Suppressor macrophage treated with lipopolysaccharide for 4 hours (primary cell): ENCODE results near the gene LCTL.
"Not testable (repeated sequence)": the region's sequence is repeated elsewhere in the genome, so short reads cannot be mapped to it uniquely, and the experiment has no call there.

Experiments used
- DNase-seq: peaks from one replicate; pipeline ENCODE4 v3.0.0-alpha.2; 2020

Gene LCTL

DNA sequence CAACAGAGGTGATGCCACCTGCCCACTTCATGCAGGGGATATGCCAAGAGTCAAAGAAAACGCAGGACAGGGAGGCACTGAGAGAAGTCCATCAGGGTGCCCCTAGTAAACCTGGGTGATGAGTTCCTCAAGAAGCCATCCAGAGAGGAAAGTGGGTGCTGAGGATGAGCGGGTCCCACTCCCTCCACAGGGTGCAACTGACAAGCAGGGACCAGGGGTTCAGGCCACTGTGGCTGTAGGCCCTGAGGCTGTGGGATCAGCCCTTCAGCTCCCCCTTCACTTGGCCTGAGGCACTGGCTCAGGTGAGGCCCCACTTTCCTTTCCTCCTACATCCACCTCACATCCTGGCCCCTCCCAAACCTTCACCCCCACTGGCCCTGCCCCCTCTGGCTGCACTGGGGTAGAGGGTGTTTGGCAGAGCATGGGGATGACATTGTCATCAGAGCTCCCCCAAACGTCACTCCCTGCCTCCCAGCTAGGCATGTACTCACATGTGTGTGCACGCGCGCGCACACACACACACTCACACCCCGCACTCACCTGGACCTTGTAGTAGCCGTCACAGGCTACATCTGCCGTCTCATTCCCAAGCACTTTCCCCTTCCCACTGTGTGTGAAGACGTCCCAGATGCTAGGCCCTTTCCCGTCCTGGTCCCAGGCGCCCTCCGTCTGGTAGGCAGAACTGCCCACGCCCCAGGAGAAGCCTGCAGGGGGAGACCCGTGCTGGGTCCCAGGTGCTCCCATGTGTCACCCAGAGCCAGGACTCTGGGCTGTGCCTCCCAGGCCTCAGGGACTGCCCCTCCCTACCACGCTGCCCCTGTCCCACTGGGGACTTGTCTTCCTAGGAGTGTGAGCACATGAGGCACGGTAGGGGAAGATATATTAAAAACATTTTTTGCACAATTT, 1.4 kb downstream of the LCTL start:
- no peak for DNase-seq

DNA sequence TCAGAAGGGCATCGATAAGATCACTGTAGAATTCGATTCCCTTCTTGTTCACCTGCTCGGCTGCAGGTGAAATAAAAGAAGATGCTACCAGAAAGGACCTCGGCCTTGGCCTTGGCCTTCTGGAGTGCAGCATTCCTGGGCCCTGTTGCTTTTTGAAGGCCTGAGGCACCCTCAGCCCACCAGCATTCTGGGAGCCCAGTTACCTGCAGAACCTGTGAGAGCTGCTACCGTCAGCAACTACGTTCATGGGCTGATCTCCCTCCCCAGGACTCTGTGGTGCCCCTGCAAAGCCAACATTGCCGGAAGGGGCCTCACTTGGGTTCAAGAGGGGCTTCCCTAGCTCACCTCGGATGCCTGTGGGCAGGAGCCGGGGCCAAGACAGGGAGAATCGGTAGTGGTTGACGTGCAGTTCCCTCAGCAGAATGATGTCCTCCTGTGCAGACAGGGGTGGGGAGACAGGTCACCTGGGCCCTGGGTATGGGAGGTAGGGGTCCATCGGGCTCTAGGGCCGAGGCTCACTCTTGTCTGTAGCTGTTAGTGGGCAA, 2.2 kb downstream of the LCTL start:
- DNase-seq = no peak

DNA sequence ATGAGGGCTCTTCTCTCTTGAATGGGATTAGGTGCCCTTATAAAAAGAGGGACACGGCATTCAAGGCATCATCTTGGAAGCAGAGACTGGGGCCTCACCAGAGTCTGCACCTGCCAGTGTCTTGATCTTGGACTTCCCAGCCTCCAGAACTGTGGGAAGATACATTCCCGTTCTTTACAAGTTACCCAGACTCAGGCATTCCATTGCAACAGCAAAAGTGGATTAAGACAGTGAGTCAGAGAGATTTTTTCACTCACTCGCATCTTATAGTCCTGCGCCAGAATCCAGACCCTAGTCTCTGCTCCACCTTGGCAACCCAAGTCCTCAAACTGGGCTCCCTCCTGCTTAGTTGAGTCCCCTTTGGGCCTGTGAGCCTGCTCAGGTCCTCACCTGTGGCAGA, 2.7 kb downstream of the LCTL start:
- DNase-seq = no peak

DNA sequence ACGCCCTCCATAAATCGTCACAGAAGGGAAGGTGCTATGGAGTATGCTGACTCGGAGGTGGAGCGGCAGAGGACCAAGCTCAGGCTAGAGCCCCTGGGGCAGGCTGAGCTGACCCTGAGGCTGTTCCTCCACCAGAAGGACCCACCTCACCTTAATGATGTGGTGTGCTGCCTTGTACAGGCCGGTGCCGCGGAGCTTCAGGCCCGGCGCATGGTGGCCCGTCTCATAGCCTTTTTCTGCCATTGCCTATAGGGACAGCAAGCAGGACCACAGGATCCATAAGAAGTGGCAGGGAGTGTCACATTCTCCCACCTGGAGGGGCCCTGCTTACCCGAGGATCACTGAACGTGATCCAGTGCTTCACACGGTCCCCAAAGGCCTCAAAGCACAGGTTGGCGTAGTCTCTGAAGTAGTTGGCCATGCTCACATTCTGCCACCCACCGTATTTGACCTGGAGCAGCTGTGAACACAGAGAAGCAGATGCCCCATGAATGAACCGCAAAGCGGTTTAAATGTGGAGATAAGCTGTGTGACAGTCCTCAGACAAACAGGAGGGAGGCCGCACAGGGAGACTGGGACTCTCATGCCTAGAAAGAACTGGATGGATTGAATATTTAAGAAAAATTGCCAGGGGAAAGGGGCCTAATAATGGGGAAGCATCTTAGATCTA, 4.8 kb downstream of the LCTL start:
- no peak for DNase-seq

DNA sequence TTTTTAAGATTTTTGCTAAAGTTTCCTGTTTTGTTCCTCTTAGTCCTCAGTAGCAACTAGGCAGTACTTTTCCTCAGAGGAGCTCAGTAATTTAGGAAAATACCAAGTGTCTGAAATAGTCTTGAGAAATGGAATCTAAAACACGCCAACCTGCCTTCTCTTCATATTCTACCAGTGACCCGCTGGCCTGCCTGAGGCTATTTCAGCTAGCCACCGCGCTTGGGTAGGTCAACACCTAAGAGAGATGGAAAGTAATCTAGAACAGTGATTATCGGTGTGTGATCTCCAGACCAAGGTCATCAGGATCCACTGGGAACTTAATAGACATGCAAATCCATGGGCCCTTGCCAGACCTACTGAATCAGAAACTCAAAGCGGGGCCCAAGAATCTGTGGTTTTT, 7.5 kb downstream of the LCTL start:
- no peak for DNase-seq

DNA sequence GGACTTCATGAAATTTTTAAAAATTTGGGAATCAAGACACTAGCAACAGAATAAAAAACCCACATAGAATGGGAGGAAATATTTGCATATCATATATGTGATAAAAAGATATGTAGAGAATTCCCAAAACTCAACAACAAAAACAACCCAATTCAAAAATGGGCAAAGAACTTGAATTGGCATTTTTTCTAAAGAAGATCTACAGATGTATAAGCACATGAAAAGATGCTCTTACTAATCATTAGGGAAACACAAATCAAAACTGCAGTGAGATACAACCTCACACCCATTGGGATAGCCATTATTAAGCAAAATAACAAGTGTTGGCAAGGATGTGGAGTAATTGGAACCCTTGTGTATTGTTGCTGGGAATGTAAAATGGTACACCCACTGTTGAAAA, 10.1 kb downstream of the LCTL start:
- no peak for DNase-seq

DNA sequence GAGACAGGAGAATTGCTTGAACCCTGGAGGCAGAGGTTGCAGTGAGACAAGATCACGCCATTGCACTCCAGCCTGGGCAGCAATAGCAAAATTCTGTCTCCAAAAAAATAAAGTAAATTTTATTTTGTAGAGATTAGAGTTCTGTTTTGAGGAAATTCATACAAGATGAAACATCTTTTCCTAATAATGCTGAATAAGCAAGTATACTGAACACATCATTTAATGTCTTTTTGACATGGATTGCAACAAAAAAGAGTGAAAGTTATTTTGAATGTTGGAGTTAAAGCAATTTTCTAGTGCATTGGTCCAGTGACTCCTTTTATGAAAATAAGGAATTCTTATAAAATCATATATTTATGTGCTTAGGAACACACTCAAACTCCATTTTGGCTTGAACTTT, 20.5 kb downstream of the LCTL start:
- no peak for DNase-seq

DNA sequence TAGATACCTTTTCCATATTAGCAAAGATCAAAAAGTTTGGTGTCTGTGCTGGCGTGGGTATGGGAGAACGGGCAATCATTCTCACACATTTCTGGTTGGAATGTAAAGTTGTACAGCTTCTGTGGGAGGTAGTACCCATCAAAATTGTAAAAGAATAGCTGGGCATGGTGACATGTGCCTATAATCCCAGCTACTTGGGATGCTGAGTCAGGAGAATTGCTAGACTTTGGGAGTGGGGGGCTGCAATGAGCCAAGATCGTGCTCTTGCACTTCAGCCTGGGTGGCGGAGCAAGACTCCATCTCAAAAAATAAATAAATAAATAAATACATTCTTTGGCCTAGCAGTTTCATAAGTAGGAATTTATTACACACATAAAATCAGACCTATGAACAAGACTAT, 22.9 kb downstream of the LCTL start:
- DNase-seq = no peak

DNA sequence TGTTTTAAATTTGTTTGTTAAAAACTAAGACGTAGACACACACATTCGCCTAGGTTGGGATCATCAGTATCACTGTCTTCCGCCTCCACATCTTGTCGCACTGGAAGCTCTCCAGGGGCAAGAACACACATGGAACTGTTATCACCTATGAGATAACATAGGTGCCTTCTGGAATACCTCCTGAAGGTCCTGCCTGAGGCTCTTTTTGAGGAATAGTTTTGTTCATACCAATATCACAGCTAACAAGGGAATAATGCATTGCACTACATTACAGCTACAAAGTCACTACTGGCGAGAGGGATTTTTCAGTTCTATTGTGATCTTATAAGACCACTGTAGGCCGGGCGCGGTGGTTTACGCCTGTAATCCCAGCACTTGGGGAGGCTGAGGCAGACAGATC, 30.7 kb downstream of the LCTL start:
- no peak for DNase-seq

DNA sequence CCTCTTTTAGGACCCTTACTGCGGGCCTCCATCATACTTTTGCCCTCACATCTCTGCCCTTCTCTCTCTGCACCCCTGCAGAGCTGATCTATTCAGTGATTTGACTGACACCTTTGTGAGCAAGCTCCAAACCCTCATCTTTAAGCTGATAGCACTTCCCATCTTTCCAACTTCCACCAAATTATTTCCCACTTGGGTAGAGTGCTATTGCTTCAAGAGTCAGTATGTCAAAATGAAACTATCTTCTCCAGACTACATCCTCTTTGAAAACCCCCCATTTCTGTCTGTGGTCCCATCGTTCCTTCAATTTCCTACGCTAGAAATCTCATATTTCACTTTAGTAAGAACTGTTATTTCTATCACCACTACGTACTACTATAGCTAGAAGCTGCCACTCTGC, 41.0 kb downstream of the LCTL start:
- DNase-seq = peak; percentile 55

DNA sequence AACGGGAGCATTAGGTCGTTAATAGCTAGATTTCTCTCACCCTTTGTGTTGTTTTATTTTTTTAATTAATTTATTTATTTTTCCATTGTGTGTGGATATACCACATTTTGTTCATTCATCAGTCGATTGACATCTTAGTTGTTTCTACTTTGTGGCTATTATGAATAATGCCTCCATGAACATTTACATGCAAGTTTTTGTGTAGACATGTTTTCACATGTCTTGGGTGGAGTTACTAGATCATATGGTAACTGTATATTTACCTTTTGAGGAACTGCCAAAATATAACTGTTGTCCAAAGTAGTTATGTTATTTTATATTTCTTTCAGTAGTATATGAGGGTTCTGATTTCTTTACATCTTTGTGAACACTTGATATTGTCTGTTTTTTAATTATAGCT, 41.9 kb downstream of the LCTL start:
- DNase-seq = no peak

DNA sequence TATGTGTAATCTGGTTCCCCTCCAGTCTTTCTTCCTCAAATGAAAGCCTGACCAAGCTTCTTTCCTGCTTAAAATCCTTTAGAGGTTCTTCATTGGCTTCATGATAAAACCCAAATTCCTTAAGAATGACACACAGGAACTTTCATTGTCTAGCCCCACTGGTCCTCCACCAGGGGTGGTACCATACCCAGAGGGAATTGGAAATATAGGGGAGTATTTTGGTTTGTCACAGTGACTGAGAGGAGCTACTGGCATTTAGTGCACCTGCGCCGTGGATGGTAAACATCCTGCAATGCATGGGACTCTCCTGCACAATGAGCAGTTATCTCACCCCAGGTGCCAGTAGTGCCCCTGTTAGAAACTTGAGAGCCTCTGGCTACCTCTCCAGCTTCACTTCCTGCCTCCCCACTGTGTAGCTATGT, 49.9 kb downstream of the LCTL start:
- DNase-seq = no peak

DNA sequence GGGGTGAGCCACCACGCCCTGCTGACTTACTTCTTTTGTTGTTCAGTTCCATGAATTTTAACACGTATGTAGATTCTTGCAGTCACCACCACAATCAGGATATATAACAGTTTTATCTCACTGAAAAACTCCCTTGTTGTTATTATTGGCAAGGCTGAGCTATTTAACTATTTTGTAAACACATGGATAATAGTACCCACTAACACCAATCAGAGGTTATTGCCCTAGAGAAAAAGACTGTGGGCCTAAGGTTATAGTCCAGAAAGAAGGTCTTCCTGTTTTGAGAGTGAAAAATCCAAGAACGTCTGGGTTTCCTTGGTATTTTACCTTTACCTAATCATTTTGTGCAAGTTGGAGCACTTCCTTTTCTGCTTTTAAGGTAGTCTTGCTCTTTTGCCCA, 51.2 kb downstream of the LCTL start:
- no peak for DNase-seq

DNA sequence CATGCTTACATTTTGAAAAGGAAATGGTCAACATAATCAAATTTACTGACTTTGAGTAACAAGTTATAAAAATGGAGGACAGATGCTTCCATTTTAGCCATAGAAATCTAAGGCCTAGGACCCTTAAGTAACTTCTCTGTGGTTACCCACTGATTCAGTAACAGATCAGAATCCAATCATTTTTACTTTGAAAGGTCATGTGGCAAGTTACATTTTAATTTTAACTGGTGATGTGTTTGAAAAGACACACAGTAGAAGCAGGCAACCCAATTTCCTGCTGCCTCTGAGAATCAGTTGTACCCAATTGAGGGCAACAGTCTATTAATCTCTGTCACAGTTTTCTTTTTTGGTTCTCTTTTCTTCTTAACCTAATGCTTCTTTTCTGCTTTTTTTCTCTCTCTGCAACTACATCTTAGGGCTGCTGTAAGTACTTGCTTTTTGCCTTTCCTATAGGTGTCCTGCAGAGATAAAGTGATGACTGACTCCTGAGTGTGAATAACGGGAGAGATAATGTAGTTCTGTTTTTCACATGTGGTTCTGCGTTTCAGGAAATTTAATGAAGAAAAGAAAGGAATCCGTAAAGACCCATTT, 57.4 kb downstream of the LCTL start:
- DNase-seq = no peak

DNA sequence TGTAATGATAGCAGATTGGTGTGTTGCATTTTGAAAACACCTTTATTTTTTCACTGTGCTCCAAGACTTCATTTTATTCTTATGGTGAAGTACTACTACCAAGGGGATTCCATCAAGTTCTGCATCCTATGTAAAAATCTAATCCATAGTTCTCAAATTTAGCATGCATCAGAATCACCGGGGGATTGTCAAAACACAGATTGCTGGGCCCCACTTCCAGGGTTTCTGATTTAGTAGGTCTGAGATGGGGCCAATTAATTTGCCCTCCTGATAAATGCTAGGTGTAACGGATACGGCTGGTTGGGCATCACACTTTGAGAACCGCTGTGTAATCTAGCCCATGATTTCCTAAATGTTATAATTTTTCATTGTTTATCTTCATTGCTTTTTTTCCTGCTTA, 60.0 kb downstream of the LCTL start:
- no peak for DNase-seq

DNA sequence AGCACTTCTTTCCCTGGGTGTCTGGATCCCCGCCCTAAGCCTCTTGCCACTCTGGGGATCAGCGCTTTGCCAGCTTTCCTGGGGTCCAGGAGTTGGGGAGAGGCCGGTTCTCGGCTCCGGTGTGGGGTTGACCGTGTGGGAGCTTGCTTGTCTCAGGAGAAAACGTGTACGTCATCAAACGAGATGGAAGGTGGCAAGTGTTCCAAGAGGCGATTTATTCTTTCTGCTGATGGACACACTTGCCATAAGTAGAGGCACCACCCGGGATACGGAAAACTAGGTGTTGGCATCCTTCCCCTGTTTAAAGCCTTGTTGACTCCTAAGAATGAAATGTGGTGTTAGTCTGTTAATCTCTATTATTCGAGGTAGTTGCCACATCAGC, 60.4 kb downstream of the LCTL start:
- DNase-seq = no peak

DNA sequence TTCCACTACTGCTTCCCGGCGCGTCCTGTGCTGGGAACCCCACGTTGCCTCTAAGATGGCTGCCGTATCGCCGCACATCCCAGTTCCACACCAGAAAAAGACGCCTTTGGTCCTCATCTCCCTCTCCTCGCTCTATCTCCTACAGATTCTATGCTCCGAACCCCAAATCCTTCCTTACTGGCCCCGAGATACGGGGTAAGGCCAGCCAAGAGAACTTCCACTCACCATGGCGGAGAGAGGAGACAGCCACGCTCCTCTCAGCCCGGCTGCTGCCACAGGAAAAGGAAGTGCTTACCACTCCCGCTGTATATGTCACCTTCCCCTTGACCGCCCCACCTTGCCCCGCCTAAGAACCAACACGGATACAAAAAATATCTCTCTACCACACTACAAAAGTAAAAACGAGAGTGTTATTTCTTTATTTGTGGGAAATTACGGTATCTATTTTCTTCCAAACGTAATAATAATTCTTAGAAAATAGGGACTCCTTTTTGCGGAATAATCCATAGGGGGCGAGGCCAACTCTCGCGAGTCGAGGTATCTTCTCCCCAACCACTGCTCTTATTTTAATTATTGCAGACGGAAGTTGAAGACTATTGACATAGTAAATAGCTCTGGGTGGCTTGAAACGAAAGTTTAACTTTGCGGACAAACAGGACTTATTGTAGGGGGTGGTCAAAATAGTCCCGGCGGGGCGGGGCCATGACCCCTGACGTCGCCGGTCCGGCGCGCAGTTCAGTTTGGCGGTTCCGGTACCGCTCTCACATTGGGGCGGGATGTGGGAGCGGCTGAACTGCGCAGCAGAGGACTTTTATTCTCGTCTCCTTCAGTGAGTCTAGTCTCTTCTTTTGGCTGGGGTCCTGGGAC, 61.0 kb downstream of the LCTL start, which contains the start of the genes RPL4 and ZWILCH:
Gene RPL4 (minus strand): TSS at position 293 of the 867 bp plus-strand sequence. CDS start 65 bp downstream, at position 228.
Gene ZWILCH (plus strand): TSS at position 764 of the 867 bp plus-strand sequence. CDS start 13 bp downstream, at position 777.
- DNase-seq = peak; percentile 93

DNA sequence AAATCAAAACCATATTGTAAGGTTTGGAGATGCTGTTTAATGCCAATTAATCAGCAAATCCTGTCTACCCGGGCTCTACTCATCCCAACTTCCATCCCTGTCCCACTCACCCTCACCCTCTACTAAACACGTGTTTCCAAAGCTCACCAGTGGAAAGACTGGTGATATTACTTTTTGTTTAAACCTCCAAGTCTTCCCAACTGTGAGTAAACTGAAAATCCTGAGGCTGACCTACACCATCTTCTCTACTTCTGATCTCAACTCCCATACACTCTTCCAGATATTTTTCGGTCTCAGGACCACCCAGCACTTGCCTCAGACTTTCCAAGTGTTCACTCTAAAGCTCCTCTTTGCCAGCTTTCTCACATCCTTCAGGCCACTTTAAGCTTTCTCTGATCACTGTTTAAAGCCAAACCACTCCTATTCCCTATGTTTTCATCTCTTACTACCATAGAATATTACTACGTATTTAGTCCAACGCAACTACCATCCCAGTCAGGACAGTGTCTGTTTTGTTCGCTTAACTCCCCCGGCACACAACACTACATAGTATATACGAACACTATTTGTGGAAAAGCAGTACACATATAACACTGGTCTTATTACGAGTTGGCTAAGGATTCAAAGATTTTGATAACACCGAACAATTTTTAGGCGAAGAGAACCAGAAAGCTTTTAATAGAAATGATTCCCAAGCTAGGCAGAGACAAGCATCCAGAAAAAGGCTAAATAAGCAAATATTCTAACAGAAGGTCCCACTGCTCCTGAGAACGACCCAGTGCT, 61.8 kb downstream of the LCTL start:
- DNase-seq = peak; percentile 7

DNA sequence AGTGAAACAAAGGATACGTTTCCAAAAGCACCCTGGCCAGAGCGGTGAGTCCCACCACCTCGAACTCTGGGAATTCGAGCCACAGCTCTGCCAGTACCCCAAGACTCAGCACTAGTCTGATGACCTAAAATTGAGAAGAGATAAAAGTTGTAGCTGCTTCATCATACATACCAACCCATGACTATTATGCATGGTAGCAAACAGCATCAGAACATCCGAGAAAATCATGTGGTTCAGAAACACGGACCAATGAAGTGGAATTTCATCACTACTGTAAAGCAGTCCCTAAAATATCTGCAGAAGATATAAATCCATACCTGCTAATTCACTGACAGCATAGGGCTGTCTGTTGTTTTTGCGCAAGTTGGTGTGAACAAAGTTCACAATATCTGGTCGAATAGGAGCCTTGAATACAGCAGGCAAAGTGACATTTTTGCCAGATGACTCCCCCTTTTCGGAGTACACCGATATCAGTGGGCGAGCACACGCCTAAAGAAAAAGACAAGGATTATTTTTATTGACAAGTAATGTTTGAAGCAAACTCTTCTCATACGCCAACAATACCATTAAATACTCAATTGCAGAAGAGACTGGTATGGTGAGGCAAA, 62.7 kb downstream of the LCTL start:
- DNase-seq = peak; percentile 14

DNA sequence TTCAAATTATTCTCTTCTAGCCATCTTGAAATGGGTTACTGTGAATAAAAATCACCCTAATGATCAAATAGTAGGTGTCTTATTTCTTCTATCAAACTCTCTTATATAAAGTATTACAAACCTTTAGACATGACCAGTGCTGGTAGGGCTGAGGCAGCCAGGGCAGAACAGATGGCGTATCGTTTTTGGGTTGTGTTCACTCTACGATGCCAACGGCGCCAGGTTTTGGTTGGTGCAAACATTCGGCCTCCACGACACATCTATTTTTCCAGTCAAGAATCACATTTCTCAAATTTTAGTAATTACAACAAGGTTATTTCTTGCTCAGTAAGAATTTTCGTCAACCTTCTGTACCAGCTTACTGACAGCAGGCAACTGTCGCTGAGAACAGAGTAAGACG, 63.3 kb downstream of the LCTL start:
- no peak for DNase-seq

DNA sequence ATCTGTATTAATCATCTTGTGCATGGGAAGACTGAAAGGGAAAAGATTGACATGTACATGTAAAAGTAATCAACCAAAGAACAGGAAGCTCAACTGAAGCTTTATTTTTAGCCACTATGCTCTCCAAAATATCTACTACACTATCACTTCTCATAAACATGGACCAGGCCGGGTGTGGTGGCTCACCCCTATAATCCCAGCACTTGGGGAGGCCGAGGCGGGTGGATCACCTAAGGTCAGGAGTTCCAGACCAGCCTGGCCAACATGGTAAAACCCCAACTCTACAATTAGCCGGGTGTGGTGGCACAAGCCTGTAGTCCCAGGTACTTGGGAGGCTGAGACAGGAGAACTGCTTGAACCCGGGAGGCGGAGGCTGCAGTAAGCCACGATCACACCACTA, 65.5 kb downstream of the LCTL start:
- not testable (repeated sequence) for DNase-seq
